Natural killer cell (primary cell): ENCODE data around the gene PEX5L. TPM values are rescaled to one million over a fixed set of nuclear protein-coding genes. Genes with fewer than 3 reads are reported as not detected.

ENCODE experiments used
- ATAC-seq, 3 donors: fragments of 150-1000 bp in 2 of 3; fragments of 200-7000 bp in 1 of 3; cut with Tn5 transposase; 1 replicate in 1 of 3; 2 replicates in 2 of 3; pipeline ENCODE4 v1.10.0; 2021; ENCODE audit warnings: mild to moderate bottlenecking in 2 of 3, moderate library complexity in 2 of 3
- DNase-seq, 2 donors: peaks; one replicate each; pipeline versions ENCODE4 v3.0.0 to v3.0.0-alpha.2; 2013 to 2021; ENCODE audit warnings: mixed read lengths in 1 of 2
- H3K27ac ChIP-seq: one replicate; pipeline ENCODE4 v1.5.1; 2013; ENCODE audit warnings: mild to moderate bottlenecking, low read length
- H3K27me3 ChIP-seq: one replicate; pipeline ENCODE4 v1.6.1; 2013; ENCODE audit warnings: low read length; ENCODE audit not compliant: control insufficient read depth, insufficient read depth
- H3K36me3 ChIP-seq: one replicate; pipeline ENCODE4 v1.6.1; 2013; ENCODE audit warnings: low read length; ENCODE audit not compliant: control insufficient read depth, insufficient read depth
- H3K4me1 ChIP-seq: one replicate; pipeline ENCODE4 v1.6.1; 2013; ENCODE audit warnings: low read length; ENCODE audit not compliant: control insufficient read depth, insufficient read depth
- H3K4me3 ChIP-seq: one replicate; pipeline ENCODE4 v1.5.1; 2013; ENCODE audit warnings: low read length
- H3K9me3 ChIP-seq: one replicate; pipeline ENCODE4 v1.6.1; 2013; ENCODE audit warnings: low read length; ENCODE audit not compliant: control insufficient read depth, insufficient read depth
- H3K27ac Mint-ChIP-seq, 2 donors: one replicate each; pipeline ENCODE4 v1.8.0; 2022; ENCODE audit warnings: mild to moderate bottlenecking in 2 of 2, mixed read lengths in 2 of 2, moderate library complexity in 1 of 2
- H3K27me3 Mint-ChIP-seq, 2 donors: one replicate each; pipeline ENCODE4 v1.8.0; 2022; ENCODE audit warnings: low read depth in 2 of 2, mixed read lengths in 2 of 2
- H3K36me3 Mint-ChIP-seq: one replicate; pipeline ENCODE4 v1.8.0; 2022; ENCODE audit warnings: mixed read lengths
- H3K4me1 Mint-ChIP-seq, 2 donors: one replicate each; pipeline ENCODE4 v1.8.0; 2022; ENCODE audit warnings: mixed read lengths in 2 of 2
- H3K4me3 Mint-ChIP-seq: one replicate; pipeline ENCODE4 v1.8.0; 2022; ENCODE audit warnings: mild to moderate bottlenecking, moderate library complexity, mixed read lengths
- H3K9me3 Mint-ChIP-seq, 2 donors: one replicate each; pipeline ENCODE4 v1.8.0; 2022; ENCODE audit warnings: mixed read lengths in 2 of 2
- CTCF ChIP-seq: fragments of 200-600 bp; IDR thresholded peaks from one replicate; pipeline ENCODE4 v1.8.0; 2022; ENCODE audit warnings: antibody characterized with exemption
- WGBS: methylation state at CpG from one replicate; pipeline ENCODE4 v1.1.7; 2013; ENCODE audit warnings: missing lambda C conversion rate; ENCODE audit not compliant: insufficient coverage; 5-methylcytosine and 5-hydroxymethylcytosine counted together
- intact Hi-C: fragments of 100-400 bp; cut with micrococcal nuclease; formaldehyde crosslinking; loops from one replicate; pipeline ENCODE4 v1.14.2; 2022
- total RNA-seq, 4 donors: library from RNA; stranded (reverse); fragments of 120-200 nt in 1 of 4; gene quantifications; one replicate each; pipeline versions ENCODE4 v1.2.3 to v1.2.4, GENCODE V29; 2013 to 2022

PEX5L gene
- total RNA-seq, 3 donors from 2014 or later (not counting 1 experiment from before 2014, with no cell fraction given): not detected

GRCh38 chr3:180036092-180036670 lies 556 bp downstream of the PEX5L start:
- Mint-ChIP-seq H3K27me3 (peaks cover 37 to 49% of the 10 kb centered on the region in 2 donors), H3K4me1 (peaks cover 0 to 5% of the 10 kb centered on the region in 2 donors)
- peaks cover 21% of the 10 kb centered on the region for H3K27me3 ChIP-seq

GRCh38 chr3:180026997-180027396 lies 9.7 kb downstream of the PEX5L start:
- Mint-ChIP-seq H3K27me3 (peaks cover 0 to under 1% of the 10 kb centered on the region in 2 donors), H3K9me3 (peaks cover under 1 to 2% of the 10 kb centered on the region in 2 donors), H3K36me3 (no peaks in the 10 kb centered on the region), H3K4me3 (no peak overlapping the region), H3K27ac (no peak overlapping the region), H3K4me1 (no peaks in the 10 kb centered on the region)
- DNase-seq (no peak), ATAC-seq (no peak)
- WGBS: 89% methylated on average over 2 of the region's 2 CpGs
- no peaks in the 10 kb centered on the region for H3K4me1 ChIP-seq
- H3K36me3 ChIP-seq: no peaks in the 10 kb centered on the region
- H3K9me3 ChIP-seq: no peaks in the 10 kb centered on the region
- intact Hi-C loops: no loop called here
- no peaks in the 10 kb centered on the region for H3K27me3 ChIP-seq
- no peak overlapping the region for H3K4me3 ChIP-seq
- no peak for TF ChIP-seq CTCF
- H3K27ac ChIP-seq: no peak overlapping the region

More at GRCh38 chr3:180036092-180036670, 556 bp downstream of the PEX5L start:
- Histone ChIP-seq H3K9me3 (no peaks in the 10 kb centered on the region), H3K36me3 (no peaks in the 10 kb centered on the region), H3K27ac (no peak overlapping the region), H3K4me1 (peaks cover 7% of the 10 kb centered on the region), H3K4me3 (no peak overlapping the region)
- TF ChIP-seq CTCF: no peak
- no peak overlapping the region for H3K4me3 Mint-ChIP-seq
- intact Hi-C loops: no loop called here
- no peak overlapping the region for H3K27ac Mint-ChIP-seq
- H3K9me3 Mint-ChIP-seq: peaks cover 0 to 3% of the 10 kb centered on the region in 2 donors
- no peak for DNase-seq
- no peak for ATAC-seq
- peaks cover 7% of the 10 kb centered on the region for H3K36me3 Mint-ChIP-seq
- 4% methylated on average over 15 of the region's 16 CpGs for WGBS

GRCh38 chr3:180018543-180018942 lies 18.2 kb downstream of the PEX5L start:
- intact Hi-C loops: no loop called here
- no peaks in the 10 kb centered on the region for H3K4me1 Mint-ChIP-seq
- Histone ChIP-seq H3K27ac (no peak overlapping the region), H3K4me3 (no peak overlapping the region), H3K27me3 (no peaks in the 10 kb centered on the region), H3K4me1 (no peaks in the 10 kb centered on the region), H3K36me3 (no peaks in the 10 kb centered on the region), H3K9me3 (no peaks in the 10 kb centered on the region)
- no peaks in the 10 kb centered on the region for H3K36me3 Mint-ChIP-seq
- no peak for TF ChIP-seq CTCF
- no peak overlapping the region for H3K27ac Mint-ChIP-seq
- WGBS: 53% methylated on average over 4 of the region's 5 CpGs
- H3K9me3 Mint-ChIP-seq: peaks cover 0 to 5% of the 10 kb centered on the region in 2 donors
- ATAC-seq (no peak), DNase-seq (no peak)
- no peaks in the 10 kb centered on the region for H3K27me3 Mint-ChIP-seq
- no peak overlapping the region for H3K4me3 Mint-ChIP-seq

DNA sequence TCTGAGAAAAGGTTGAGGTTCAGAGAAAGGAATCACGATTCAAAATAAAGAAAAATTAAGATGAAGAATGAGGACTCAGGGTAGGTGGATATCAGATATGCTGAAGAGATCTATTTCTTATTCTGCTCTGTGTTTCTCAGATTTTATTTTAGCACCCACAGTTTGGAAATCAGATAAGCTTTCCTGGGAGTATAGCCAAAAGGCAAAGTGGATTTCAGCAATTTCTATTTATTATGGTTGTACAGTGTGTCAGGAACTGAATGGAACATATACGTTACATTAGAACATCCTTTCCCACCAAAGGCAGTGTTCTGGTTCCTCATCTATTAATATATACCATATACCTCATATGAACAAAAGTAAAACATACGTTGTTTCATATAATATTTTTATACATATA lies 18.9 kb downstream of the PEX5L start:
- no peak for TF ChIP-seq CTCF
- Mint-ChIP-seq H3K27ac (no peak overlapping the region), H3K9me3 (peaks cover 0 to 4% of the 10 kb centered on the region in 2 donors), H3K27me3 (no peaks in the 10 kb centered on the region), H3K4me1 (no peaks in the 10 kb centered on the region), H3K36me3 (no peaks in the 10 kb centered on the region), H3K4me3 (no peak overlapping the region)
- intact Hi-C loops: no loop called here
- WGBS: 73% methylated on average over 2 of the region's 3 CpGs
- H3K27me3 ChIP-seq: no peaks in the 10 kb centered on the region
- DNase-seq (no peak), ATAC-seq (no peak)
- H3K4me3 ChIP-seq: no peak overlapping the region
- no peak overlapping the region for H3K27ac ChIP-seq
- H3K4me1 ChIP-seq: no peaks in the 10 kb centered on the region
- no peaks in the 10 kb centered on the region for H3K9me3 ChIP-seq
- H3K36me3 ChIP-seq: no peaks in the 10 kb centered on the region
